ENCODE measurements around the gene CLOCK.

The CLOCK gene

DNA sequence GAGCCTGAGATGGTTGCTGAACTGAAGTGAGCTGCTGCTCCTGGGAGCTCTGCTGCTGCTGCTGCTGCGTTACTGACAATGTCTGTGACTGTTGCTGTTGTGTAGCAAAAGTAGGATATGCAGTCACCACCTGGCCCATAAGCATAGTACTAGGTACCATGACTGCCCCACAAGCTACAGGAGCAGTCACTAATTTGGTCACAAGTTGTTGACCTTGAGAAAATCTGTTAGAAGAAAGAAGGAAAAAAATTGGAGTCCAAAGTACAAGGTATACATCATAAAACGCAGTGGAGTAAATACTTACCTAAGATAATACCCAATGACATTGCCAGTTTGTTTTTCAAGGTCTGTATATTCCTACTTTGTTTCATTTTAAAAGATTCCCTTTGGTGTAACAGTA is 108.4 kb downstream of the CLOCK start:
- TF ChIP-seq, protein P1, sequence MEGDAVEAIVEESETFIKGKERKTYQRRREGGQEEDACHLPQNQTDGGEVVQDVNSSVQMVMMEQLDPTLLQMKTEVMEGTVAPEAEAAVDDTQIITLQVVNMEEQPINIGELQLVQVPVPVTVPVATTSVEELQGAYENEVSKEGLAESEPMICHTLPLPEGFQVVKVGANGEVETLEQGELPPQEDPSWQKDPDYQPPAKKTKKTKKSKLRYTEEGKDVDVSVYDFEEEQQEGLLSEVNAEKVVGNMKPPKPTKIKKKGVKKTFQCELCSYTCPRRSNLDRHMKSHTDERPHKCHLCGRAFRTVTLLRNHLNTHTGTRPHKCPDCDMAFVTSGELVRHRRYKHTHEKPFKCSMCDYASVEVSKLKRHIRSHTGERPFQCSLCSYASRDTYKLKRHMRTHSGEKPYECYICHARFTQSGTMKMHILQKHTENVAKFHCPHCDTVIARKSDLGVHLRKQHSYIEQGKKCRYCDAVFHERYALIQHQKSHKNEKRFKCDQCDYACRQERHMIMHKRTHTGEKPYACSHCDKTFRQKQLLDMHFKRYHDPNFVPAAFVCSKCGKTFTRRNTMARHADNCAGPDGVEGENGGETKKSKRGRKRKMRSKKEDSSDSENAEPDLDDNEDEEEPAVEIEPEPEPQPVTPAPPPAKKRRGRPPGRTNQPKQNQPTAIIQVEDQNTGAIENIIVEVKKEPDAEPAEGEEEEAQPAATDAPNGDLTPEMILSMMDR (IDR thresholded peaks at IDR 0.05) = no peak
- no peak overlapping the region for H3K27ac ChIP-seq
- H3K27me3 ChIP-seq = no peaks in the 10 kb centered on the region
- peaks cover 21% of the 10 kb centered on the region for H3K36me3 ChIP-seq
- no peak overlapping the region for H3K4me3 ChIP-seq (ENCODE audit: low read depth in 1 of 2, low read length in 1 of 2)
- H3K4me1 ChIP-seq (ENCODE audit: control insufficient read depth in 1 of 2, insufficient read depth in 1 of 2, low read depth in 1 of 2, low read length in 1 of 2) = no peaks in the 10 kb centered on the region
- no peaks in the 10 kb centered on the region for H3K9me3 ChIP-seq

DNA sequence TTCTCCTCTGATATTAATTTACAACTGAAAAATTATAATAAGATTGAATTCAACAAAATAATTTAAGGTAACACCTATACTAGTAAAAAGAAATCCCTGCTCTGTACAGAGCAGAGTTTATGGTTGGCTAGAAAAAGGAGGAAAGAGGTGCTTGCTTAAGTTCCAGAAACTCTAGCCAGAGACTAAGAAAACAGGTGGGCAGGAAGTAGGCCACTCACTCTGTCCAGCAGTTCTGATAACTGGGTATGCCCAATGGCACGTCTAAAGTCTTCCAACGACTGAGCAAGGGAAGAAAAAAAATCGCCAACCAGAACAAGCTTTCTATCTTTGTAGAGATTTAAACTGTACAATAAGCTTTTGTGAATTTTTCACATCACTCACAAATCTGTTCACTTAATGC is 108.9 kb downstream of the CLOCK start:
- H3K36me3 ChIP-seq = peaks cover 26% of the 10 kb centered on the region
- TF ChIP-seq, protein P1 (IDR thresholded peaks at IDR 0.05) = no peak
- H3K27me3 ChIP-seq = no peaks in the 10 kb centered on the region
- no peaks in the 10 kb centered on the region for H3K4me1 ChIP-seq (ENCODE audit: control insufficient read depth in 1 of 2, insufficient read depth in 1 of 2, low read depth in 1 of 2, low read length in 1 of 2)
- H3K27ac ChIP-seq = no peak overlapping the region
- H3K4me3 ChIP-seq (ENCODE audit: low read depth in 1 of 2, low read length in 1 of 2) = no peak overlapping the region
- no peaks in the 10 kb centered on the region for H3K9me3 ChIP-seq

DNA sequence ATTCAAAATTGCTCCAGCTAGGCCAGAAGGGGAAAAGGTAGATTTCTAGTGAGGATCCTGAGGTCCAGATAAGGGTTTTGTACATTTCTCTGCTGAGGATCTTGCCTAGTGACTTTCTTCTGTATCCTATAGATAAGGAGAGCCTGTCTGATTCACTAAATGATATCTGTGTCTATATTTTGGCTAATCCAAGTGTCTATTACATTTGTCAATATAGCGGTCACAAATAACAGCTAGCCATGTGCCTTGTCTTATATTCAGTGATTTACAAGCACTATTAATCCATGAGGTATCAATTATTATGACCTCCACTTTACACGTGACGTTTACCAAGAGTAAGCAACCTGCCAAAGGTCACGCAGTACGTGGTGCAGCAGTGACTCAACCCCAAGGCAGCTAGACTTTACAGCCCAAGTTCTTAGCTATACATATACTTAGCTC is 109.3 kb downstream of the CLOCK start:
- TF ChIP-seq, protein P1 (IDR thresholded peaks at IDR 0.05) = no peak
- no peak overlapping the region for H3K4me3 ChIP-seq (ENCODE audit: low read depth in 1 of 2, low read length in 1 of 2)
- H3K36me3 ChIP-seq = peaks cover 28% of the 10 kb centered on the region
- no peaks in the 10 kb centered on the region for H3K4me1 ChIP-seq (ENCODE audit: control insufficient read depth in 1 of 2, insufficient read depth in 1 of 2, low read depth in 1 of 2, low read length in 1 of 2)
- H3K27ac ChIP-seq = no peak overlapping the region
- no peaks in the 10 kb centered on the region for H3K27me3 ChIP-seq
- H3K9me3 ChIP-seq = no peaks in the 10 kb centered on the region

DNA sequence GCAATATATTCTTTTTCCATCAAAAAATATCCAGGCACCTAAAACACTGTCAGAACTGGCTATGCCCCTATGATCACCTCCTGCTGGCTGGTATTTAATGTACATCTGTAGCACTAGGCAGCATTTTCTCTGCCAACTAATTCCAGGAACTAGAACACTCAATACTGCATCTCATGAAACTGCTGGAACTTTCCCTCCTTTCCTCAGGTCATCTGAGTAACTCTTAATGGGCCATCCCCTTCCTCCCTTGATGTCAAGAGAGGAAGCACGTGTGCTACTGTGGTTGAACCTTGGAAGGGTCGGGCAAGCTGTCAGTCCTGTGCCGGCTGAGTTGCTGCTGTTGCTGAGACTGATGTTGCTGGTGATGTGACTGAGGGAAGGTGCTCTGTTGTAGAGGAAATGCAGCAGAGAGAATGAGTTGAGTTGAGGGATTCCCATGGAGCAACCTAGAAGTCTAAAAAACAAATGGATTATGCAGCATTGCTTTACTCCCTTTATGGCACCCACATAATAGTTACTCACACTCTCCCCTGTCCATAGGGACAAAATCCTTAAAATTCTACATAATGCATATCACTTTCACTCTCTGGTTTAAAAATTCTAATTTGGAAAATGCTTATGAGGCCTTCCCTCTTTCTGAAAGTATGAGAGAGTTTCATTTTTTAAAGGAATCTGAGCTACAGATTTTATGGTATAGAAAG is 111.4 kb downstream of the CLOCK start:
- peaks cover 42% of the 10 kb centered on the region for H3K36me3 ChIP-seq
- TF ChIP-seq, protein P1 (IDR thresholded peaks at IDR 0.05) = no peak
- no peak overlapping the region for H3K4me3 ChIP-seq (ENCODE audit: low read depth in 1 of 2, low read length in 1 of 2)
- no peaks in the 10 kb centered on the region for H3K27me3 ChIP-seq
- no peak overlapping the region for H3K27ac ChIP-seq
- H3K4me1 ChIP-seq (ENCODE audit: control insufficient read depth in 1 of 2, insufficient read depth in 1 of 2, low read depth in 1 of 2, low read length in 1 of 2) = no peaks in the 10 kb centered on the region
- no peaks in the 10 kb centered on the region for H3K9me3 ChIP-seq

DNA sequence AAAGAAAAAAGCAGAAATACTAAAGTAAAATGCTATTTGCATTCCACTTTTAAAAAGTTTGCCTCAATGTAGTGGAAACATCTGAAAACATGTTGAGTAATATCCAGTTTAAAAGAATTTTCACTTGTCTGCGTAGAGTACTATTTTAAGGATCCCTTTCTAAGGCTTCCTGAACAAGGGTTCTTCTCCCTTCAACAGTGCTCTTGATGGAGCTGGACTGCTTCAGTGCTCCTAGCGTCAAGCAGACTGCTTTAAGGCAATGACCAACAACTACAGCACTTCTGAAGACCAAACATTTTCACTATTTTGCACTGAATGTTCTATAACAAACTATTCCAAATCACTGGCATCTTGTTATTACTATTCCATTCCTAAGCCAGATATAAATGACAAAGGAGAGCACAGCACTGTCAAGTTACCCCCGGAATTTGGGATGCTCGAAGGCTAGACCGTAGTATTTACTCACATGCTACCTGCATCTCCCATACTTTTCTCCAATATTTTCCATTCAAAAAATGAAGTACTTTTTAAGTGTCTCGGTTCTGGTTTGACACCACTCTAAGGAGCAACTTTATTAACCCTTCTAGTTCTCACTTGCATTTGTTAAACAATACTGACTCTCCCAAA is 114.9 kb downstream of the CLOCK start:
- peaks cover 74% of the 10 kb centered on the region for H3K36me3 ChIP-seq

More for the DNA sequence above, 114.9 kb downstream of the CLOCK start:
- no peaks in the 10 kb centered on the region for H3K4me1 ChIP-seq (ENCODE audit: control insufficient read depth in 1 of 2, insufficient read depth in 1 of 2, low read depth in 1 of 2, low read length in 1 of 2)
- H3K27me3 ChIP-seq = no peaks in the 10 kb centered on the region
- TF ChIP-seq, protein P1 (IDR thresholded peaks at IDR 0.05) = no peak
- no peak overlapping the region for H3K4me3 ChIP-seq (ENCODE audit: low read depth in 1 of 2, low read length in 1 of 2)
- no peaks in the 10 kb centered on the region for H3K9me3 ChIP-seq
- H3K27ac ChIP-seq = peak overlapping the region; percentile 20
